ENCODE data around the gene TPP2. TPM values are rescaled to one million over a fixed set of nuclear protein-coding genes. Genes with fewer than 3 reads are reported as not detected.

The TPP2 gene
- total RNA-seq, 2 donors from 2014 or later: 41.0 to 42.0 TPM

- no peak for DNase-seq
- no peaks in the 10 kb centered on the region for H3K4me1 ChIP-seq
- no peaks in the 10 kb centered on the region for H3K36me3 ChIP-seq
- no peaks in the 10 kb centered on the region for H3K9me3 ChIP-seq
- H3K27ac ChIP-seq: no peak overlapping the region
- H3K27me3 ChIP-seq: no peaks in the 10 kb centered on the region
- no peak overlapping the region for H3K4me3 ChIP-seq
- TF ChIP-seq CTCF (IDR thresholded peaks at IDR 0.05): no peak
- no peak overlapping the region for H3K9ac ChIP-seq (ENCODE audit: low read depth in 2 of 2, low read length in 2 of 2)
- intact Hi-C loops (cut with DNase I): no loop called here
Measured at GRCh38 chr13:102708991-102709390, 112.2 kb downstream of the TPP2 start.

- H3K27ac ChIP-seq: no peak overlapping the region
- intact Hi-C loops (cut with DNase I): no loop called here
- TF ChIP-seq CTCF (IDR thresholded peaks at IDR 0.05): no peak
Measured at GRCh38 chr13:102709536-102709935, 112.8 kb downstream of the TPP2 start.

GRCh38 chr13:102710261-102710679, 113.5 kb downstream of the TPP2 start:
- no peak overlapping the region for H3K27ac ChIP-seq
- no peaks in the 10 kb centered on the region for H3K27me3 ChIP-seq
- H3K4me1 ChIP-seq: no peaks in the 10 kb centered on the region
- no peak for DNase-seq
- intact Hi-C loops (cut with DNase I): no loop called here
- no peaks in the 10 kb centered on the region for H3K36me3 ChIP-seq
- H3K4me3 ChIP-seq: no peak overlapping the region
- no peaks in the 10 kb centered on the region for H3K9me3 ChIP-seq
- no peak overlapping the region for H3K9ac ChIP-seq (ENCODE audit: low read depth in 2 of 2, low read length in 2 of 2)
- no peak for TF ChIP-seq CTCF (IDR thresholded peaks at IDR 0.05)

More at GRCh38 chr13:102709536-102709935, 112.8 kb downstream of the TPP2 start:
- Histone ChIP-seq H3K27me3 (no peaks in the 10 kb centered on the region), H3K9ac (ENCODE audit: low read depth in 2 of 2, low read length in 2 of 2) (no peak overlapping the region), H3K36me3 (no peaks in the 10 kb centered on the region), H3K9me3 (no peaks in the 10 kb centered on the region), H3K4me3 (no peak overlapping the region), H3K4me1 (no peaks in the 10 kb centered on the region)
- DNase-seq: no peak

GRCh38 chr13:102715447-102715846, 118.7 kb downstream of the TPP2 start:
- H3K9me3 ChIP-seq: no peaks in the 10 kb centered on the region
- no peak for TF ChIP-seq CTCF (IDR thresholded peaks at IDR 0.05)
- intact Hi-C loops (cut with DNase I): no loop called here
- no peaks in the 10 kb centered on the region for H3K27me3 ChIP-seq
- no peak overlapping the region for H3K9ac ChIP-seq (ENCODE audit: low read depth in 2 of 2, low read length in 2 of 2)
- DNase-seq: no peak
- H3K27ac ChIP-seq: no peak overlapping the region
- no peaks in the 10 kb centered on the region for H3K36me3 ChIP-seq
- no peaks in the 10 kb centered on the region for H3K4me1 ChIP-seq
- H3K4me3 ChIP-seq: no peak overlapping the region

GRCh38 chr13:102718746-102719145, 122.0 kb downstream of the TPP2 start:
- no peak for DNase-seq
- H3K4me1 ChIP-seq: no peaks in the 10 kb centered on the region
- H3K9me3 ChIP-seq: no peaks in the 10 kb centered on the region
- intact Hi-C loops (cut with DNase I): no loop called here
- no peak overlapping the region for H3K4me3 ChIP-seq
- H3K9ac ChIP-seq (ENCODE audit: low read depth in 2 of 2, low read length in 2 of 2): no peak overlapping the region
- no peaks in the 10 kb centered on the region for H3K36me3 ChIP-seq
- TF ChIP-seq CTCF (IDR thresholded peaks at IDR 0.05): no peak
- no peak overlapping the region for H3K27ac ChIP-seq
- H3K27me3 ChIP-seq: no peaks in the 10 kb centered on the region

- H3K4me3 ChIP-seq: no peak overlapping the region
- no peak overlapping the region for H3K27ac ChIP-seq
- intact Hi-C loops (cut with DNase I): no loop called here
- H3K36me3 ChIP-seq: no peaks in the 10 kb centered on the region
- no peak overlapping the region for H3K9ac ChIP-seq (ENCODE audit: low read depth in 2 of 2, low read length in 2 of 2)
- DNase-seq: no peak
- no peak for TF ChIP-seq CTCF (IDR thresholded peaks at IDR 0.05)
- H3K4me1 ChIP-seq: no peaks in the 10 kb centered on the region
- H3K27me3 ChIP-seq: no peaks in the 10 kb centered on the region
- no peaks in the 10 kb centered on the region for H3K9me3 ChIP-seq
Measured at GRCh38 chr13:102721800-102722231, 125.0 kb downstream of the TPP2 start.

Measured in colonic mucosa (tissue), 4 donors.